GM21360 (cell line): ENCODE data around the gene C3orf18.
A peak's percentile ranks its signal among the peaks of the same experiment; 100 is the strongest.

Source experiments
- ATAC-seq: cut with Tn5 transposase; IDR thresholded peaks from one replicate; pipeline ENCODE4 v1.9.1; 2021; ENCODE audit warnings: mild to moderate bottlenecking, moderate library complexity; ENCODE audit not compliant: unreplicated experiment

C3orf18 gene

DNA sequence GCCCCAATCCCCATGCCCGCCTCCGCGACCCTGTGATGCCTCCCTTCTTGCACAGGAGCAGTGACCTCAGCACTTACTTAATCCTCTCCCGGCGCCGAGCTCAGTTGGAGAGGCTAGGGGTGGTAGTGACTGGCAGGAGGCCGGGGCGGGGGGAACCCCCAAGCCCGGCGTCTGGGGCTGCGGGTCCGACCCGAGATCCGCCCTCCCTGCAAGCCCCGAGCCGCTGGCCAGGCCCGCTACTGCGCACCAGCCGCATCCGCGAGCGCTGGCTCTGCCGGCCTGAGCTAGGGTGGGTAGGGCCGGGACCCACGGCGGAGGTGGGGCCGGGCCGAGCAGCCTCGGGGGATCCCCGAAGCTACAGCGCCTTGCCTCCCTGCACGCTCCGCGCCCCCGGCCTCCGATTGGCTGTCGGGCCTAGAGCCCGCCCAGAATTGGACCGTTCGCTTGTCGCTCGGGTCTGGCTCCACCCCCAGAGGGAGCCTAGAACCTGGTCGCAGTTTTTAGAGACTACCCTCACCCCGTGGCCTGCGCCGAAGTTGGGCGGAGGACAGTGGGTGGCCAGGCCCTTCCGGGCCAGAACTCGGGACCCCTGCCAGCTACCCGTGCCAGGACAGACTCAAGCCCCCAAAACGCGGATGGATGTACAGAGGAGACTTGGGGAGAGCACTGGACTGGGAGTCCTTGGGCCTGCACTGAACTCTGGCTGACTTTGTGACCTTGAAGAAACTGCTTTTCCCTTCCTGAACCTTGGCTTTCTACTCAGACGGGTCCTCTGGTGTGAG is at the start of gene C3orf18:
C3orf18 (minus strand) TSS at position 362 of the 782 bp plus-strand sequence. CDS start 2,048 bp downstream, outside the sequence.
- ATAC-seq = peak; percentile 76

GRCh38 chr3:50616770-50617095 is 49.2 kb upstream of the C3orf18 start:
- peak; percentile 65 for ATAC-seq

DNA sequence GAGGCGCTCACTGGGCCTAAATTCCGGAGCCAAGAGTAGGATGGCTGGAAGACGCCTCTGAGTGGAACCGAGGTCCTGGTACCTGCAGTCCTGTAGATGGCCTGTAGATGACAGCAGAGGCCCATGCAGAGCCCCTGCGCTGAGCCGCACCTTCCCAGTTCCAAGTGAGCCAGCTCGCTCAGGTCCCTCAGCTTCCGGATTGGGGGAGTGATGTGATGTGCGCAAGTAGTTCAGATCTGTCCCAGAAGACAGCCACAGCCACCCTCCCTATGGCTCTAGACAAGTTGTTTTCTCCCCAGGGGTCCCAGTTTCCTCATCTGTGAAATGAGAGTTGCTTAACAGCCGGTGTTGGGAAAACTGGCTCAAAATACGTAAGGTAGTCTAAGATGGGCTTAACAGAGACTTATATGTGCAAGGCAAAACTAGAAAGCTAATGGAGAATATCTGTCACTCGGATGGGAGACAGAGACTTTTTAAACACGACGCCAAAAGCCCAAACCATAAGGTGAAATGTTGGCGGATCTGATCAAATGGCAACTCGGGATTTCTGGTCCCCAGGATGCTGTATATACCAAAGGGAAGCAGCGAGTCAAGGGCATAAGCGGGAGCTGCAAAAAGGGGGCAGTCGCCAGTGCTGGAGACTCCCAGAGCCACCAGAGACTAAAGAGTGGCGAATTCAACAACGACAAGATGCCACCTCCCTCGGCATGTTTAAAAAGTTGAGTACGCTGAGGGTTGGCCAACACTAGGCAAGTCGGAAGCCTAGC is 48.6 kb upstream of the C3orf18 start:
- no peak for ATAC-seq

GRCh38 chr3:50615190-50615589 is 47.6 kb upstream of the C3orf18 start:
- no peak for ATAC-seq

DNA sequence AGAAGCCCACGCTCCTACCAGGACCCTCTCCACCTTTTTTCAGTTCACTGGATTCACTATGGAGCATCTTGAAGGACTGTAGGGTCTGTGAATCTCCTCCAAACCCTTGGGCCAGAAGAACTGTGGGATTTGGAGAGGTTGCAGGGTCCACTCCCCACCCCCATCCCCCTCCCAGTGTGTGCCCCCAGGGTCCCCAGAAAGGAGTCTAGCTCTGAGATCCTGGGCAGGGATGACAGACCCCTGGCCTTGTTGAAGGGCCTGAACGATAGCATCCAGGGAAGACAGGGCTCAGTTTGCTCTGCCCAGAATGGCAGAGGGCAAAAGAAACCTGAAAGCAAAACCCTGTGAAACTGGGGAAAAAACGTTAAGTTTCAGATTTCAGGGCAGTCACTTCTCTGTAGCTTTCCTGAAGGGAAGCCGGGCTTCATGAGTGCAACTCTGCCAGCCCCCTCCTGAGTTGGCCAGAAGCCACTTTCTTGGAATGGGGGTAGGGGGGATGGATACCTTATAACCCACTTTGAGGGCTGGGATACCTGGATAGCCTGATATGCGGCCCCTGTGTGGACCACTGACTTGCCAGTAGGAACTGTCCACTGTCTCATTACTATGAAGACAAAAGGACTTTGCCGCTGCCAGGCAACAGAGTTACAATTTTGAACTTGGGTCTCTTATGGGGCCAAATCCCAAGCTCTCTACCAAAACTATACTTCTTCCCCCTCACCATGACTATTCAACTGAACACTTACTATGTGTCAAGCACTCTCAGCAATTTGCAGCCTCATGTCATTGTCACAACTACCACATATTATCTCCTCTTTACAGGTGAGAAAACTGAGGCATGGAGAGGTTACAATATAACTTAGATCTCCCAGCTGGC is 45.7 kb upstream of the C3orf18 start:
- ATAC-seq = no peak

DNA sequence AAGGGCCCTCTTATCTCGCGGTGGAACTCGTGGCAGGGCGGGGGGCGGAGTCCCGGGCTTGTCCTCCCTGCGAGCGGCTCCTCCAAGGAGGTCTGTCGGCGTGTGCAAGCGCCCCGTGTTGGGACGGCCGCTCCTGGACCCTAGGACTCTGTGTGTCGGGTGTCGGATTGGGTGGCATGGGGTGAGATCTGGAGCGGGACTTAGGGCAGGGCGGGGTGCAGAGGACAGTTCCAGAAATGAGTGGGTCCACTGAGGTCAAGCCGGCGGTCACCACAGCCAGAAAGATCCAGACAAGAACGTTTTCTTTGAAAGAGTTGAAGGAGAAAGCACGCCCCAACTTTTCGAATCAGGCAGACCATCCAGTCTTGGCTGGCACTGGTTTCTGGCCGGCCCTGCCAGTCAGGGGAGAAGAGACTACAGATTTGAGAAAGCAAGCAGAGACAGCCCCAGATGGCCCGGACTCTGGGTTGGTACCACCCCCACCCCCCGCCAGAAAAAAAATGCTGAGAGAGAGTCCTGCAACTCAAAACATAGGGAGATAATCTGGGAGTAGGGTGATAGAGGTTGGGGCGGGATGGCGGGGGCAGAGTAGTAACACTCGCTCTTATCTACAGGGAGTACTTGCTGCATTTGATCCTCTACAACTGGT is 44.8 kb upstream of the C3orf18 start:
- ATAC-seq = no peak

GRCh38 chr3:50611464-50612233 is 44.1 kb upstream of the C3orf18 start, which contains the start of gene CISH:
TSS of gene CISH (minus strand) at chr3:50611774. CDS start at chr3:50611650, 124 bp downstream.
- peak; percentile 56 for ATAC-seq

- ATAC-seq = no peak
These were observed 43.5 kb upstream of the C3orf18 start for GRCh38 chr3:50610992-50611463.

DNA sequence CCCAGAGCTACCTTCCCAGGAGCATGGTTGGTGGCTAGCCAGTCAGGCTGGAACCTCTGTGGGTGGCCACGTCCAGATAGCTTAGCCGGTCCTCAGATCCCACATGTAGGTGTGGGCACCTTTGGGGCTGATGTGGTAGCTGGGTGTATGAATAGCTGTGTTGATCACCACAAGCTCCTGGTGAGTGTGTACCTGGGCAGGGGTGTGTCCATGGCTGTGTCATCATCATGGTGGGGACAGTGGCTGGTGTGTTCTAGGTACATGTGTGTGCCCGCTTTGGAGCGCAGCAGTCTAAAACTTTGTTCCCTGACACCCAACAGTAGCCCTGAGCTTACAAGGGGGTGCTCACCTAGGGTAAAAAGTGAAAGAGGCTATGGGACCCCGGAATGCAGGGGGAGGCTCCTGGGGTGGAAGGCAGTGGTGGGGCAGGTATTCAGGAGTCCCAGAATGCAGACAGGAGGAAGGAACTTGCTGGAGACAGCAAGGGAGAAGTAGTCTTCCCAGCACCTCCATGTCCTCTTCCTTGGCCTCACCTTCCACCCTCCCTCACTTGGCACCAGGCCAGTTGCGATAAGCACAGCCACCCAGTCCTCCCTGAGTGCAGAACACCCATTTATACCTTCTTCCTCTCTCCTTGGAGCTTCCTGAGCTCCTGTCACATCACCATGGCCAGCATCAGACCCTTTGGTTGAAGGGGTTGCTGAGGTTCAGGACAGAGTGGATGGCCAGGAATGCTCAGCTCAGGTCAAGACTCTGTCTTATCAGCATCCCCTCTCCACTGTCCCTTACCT is 42.8 kb upstream of the C3orf18 start:
- ATAC-seq = no peak

- no peak for ATAC-seq
These were observed 42.2 kb upstream of the C3orf18 start for GRCh38 chr3:50609763-50610085.

GRCh38 chr3:50609071-50609762 is 41.7 kb upstream of the C3orf18 start:
- ATAC-seq = no peak

GRCh38 chr3:50608278-50608677 is 40.7 kb upstream of the C3orf18 start:
- ATAC-seq = no peak

DNA sequence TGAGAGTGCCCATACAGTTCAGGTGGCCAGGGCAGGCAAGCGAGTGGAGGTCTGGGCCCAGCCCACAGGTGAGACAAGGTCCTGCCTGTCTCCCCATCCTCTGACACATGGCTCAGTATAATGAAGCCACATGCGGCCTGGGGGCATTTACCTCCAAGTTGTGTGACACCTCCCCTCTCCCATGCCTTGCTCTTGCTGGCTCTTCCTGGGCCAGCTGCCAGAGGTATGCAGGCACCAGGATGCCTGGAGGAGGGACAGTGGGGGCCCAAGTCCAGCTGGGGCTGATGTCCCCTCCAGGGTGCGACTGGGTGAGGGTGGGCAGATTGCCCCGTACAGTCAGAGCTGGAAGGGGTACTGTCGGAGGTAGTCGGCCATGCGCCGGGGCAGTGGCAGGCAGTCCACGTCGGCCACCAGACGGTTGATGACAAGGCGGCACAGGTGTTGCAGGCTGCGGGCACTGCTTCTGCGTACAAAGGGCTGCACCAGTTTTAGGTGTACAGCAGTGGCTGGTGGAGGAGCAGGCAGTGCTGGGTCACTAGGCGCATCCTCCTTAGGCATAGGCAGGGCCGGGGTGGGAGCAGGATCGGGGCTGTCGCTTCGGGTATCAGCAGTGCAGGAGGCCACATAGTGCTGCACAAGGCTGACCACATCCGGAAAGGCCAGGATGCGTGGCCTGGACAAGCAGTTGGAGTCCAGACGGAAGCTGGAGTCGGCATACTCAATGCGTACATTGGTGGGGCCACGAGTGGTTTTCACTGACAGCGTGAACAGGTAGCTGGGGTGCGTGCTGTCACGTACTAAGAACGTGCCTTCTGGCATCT is 39.9 kb upstream of the C3orf18 start:
- ATAC-seq = no peak

GRCh38 chr3:50606596-50606995 is 39.0 kb upstream of the C3orf18 start:
- ATAC-seq = no peak

GRCh38 chr3:50605901-50606326 is 38.4 kb upstream of the C3orf18 start:
- ATAC-seq = no peak

GRCh38 chr3:50604628-50605588 is 37.4 kb upstream of the C3orf18 start:
- no peak for ATAC-seq
